IPS DF 6.9 (cell line): ENCODE measurements around the gene LAG3.

Experiments used
- DNase-seq: peaks from one replicate; pipeline ENCODE4 v3.0.0-alpha.2; 2013; ENCODE audit warnings: low read depth, low spot score
- H3K27ac ChIP-seq: one replicate; pipeline ENCODE4 v1.5.1; 2013; ENCODE audit warnings: low read length, control low read depth
- H3K27me3 ChIP-seq: 2 replicates; pipeline ENCODE4 v1.6.1; 2013; ENCODE audit warnings: mild to moderate bottlenecking, low read length; ENCODE audit not compliant: control insufficient read depth, insufficient read depth
- H3K36me3 ChIP-seq: 2 replicates; pipeline ENCODE4 v1.6.1; 2013; ENCODE audit warnings: low read length; ENCODE audit not compliant: control insufficient read depth, insufficient read depth
- H3K4me1 ChIP-seq: 2 replicates; pipeline ENCODE4 v1.6.1; 2013; ENCODE audit warnings: low read length; ENCODE audit not compliant: control insufficient read depth, insufficient read depth
- H3K4me3 ChIP-seq: 2 replicates; pipeline ENCODE4 v1.5.1; 2013; ENCODE audit warnings: mild to moderate bottlenecking, low read length
- H3K9me3 ChIP-seq: 2 replicates; pipeline ENCODE4 v1.6.1; 2013; ENCODE audit warnings: low read length, inconsistent platforms; ENCODE audit not compliant: control insufficient read depth, insufficient read depth
- WGBS: extraction: QIAGEN DNeasy Blood & Tissue Kit; methylation state at CpG from one replicate; pipeline ENCODE4 v1.1.7; 2013; ENCODE audit warnings: mixed read lengths, missing lambda C conversion rate; ENCODE audit not compliant: insufficient read length, insufficient coverage; 5-methylcytosine and 5-hydroxymethylcytosine counted together

LAG3 gene

DNA sequence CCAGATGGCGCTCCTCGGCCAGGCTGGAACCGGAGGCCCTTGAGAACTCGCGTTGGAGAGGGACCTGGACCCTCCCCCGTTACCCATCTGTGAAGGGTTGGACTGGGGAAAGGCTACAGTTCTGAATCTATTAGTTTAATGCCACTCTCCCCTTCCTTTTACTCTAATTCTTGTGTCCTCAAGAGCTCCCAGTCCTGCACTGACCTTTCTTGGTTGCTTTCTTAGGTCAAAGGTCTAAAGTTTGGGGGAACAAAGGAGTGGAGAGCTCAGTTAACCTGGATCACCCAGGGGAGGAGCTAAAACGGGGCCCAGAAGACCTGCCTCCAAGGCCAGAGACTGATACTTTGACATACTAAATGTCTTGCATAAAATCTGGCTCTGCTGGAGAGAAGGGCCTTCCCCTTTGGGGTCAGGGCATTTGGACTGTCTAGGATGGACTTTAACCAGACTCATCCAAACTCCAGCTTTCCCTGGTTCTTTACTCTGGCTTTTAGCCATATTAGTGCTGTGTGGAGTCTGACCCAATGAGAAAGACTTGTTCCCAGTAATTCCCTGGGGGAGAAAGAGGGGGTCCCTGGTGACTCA, 18.5 kb upstream of the LAG3 start:
- H3K27me3 ChIP-seq: no peaks in the 10 kb centered on the region
- H3K36me3 ChIP-seq: peaks cover 19% of the 10 kb centered on the region
- no peak overlapping the region for H3K27ac ChIP-seq
- H3K4me1 ChIP-seq: peaks cover 3% of the 10 kb centered on the region; the same call in 1 of the 2 replicates
- DNase-seq: no peak
- H3K4me3 ChIP-seq: no peak overlapping the region; the same call in 1 of the 2 replicates
- no CpG with 5 or more reads among the region's 7 CpGs for WGBS
- no peaks in the 10 kb centered on the region for H3K9me3 ChIP-seq

DNA sequence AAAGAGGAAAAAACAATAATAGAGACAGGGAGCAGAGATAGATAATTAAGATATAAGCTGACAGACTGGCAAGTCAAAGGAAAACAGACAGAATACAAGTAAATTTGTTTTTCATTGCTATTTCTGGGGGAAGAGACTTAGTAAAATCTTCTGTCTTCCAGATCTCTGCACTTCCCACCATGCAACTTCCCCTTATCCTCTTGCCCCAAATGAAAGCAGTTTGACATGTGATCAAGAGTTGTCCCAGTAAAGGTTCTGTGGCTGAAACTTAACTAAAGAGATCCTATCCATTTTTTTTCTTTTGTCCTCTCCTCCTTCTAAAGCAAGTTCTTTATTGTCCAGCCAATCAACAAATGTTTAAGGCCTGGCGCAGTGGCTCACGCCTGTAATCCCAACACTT, 17.9 kb upstream of the LAG3 start:
- DNase-seq: no peak

DNA sequence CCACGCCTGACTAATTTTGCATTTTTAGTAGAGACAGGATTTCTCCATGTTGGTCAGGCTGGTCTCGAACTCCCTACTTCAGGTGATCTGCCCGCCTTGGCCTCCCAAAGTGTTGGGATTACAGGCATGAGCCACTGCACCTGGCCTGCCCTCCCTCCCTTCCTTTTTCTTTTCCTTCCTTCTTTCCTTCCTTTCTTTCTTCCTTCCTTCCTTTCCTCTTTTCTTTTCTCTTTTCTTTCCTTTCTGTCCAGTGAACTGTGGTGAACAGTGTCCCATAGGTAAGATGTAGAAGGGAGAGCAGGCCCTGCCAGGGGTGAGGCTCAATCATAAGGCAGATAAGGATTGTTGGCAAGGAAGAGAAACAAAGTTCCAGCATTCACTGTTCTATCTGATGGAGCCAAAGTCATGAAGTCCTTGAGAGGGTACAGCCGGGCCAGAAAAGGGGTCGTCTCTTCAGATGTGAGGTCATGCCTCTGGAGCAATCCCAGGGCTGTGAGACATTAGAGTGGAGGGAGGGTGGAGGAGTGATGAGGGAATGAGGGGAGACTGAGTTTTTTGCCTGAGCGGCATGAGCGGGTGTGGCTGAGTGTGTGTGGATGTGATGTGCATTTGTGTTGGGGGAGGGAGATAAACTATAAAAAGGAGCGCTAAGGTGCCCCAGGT, 15.2 kb upstream of the LAG3 start:
- peaks cover 2% of the 10 kb centered on the region; the same call in 1 of the 2 replicates for H3K4me1 ChIP-seq
- no peak overlapping the region for H3K27ac ChIP-seq
- no peaks in the 10 kb centered on the region for H3K9me3 ChIP-seq
- H3K4me3 ChIP-seq: no peak overlapping the region
- DNase-seq: no peak
- no CpG with 5 or more reads among the region's 8 CpGs for WGBS
- H3K27me3 ChIP-seq: no peaks in the 10 kb centered on the region
- H3K36me3 ChIP-seq: no peaks in the 10 kb centered on the region

More for the DNA sequence above, 17.9 kb upstream of the LAG3 start:
- Histone ChIP-seq H3K4me3 (no peak overlapping the region), H3K36me3 (peaks cover 14% of the 10 kb centered on the region), H3K27me3 (no peaks in the 10 kb centered on the region), H3K27ac (no peak overlapping the region), H3K9me3 (no peaks in the 10 kb centered on the region), H3K4me1 (peaks cover 3% of the 10 kb centered on the region; the same call in 1 of the 2 replicates)
- no CpG with 5 or more reads among the region's 2 CpGs for WGBS

DNA sequence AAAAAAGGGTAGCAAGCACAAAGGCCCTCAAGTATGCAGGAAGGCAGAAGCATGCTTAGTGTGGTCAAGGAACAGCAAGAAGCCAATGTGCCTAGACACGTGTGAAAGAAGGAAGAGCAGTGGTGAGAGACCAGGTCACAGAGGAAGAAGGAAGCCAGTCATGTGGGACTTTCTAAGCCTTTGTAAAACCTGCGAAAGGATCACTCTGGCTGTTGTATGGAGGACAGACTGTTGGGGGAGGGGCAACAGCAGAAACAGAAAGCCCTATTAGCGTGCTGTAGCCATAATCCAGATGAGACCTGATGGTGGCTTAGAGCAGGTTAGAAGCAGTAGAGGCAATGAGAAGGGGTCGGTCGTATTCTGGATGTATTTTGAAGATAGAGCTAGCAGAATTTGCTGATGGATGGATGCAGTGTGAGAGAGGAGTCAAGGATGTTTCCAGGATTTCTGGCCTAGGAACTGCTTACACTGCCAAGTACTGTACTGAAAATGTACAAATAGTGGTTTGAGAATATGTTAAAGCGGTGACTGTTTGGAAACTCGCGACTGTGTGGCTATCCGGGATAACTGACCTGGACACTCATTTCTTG, 13.7 kb upstream of the LAG3 start:
- H3K9me3 ChIP-seq: no peaks in the 10 kb centered on the region
- H3K4me3 ChIP-seq: no peak overlapping the region
- WGBS: no CpG with 5 or more reads among the region's 9 CpGs
- peaks cover 4% of the 10 kb centered on the region; the same call in 1 of the 2 replicates for H3K4me1 ChIP-seq
- no peak for DNase-seq
- no peaks in the 10 kb centered on the region for H3K36me3 ChIP-seq
- no peaks in the 10 kb centered on the region for H3K27me3 ChIP-seq
- H3K27ac ChIP-seq: no peak overlapping the region

DNA sequence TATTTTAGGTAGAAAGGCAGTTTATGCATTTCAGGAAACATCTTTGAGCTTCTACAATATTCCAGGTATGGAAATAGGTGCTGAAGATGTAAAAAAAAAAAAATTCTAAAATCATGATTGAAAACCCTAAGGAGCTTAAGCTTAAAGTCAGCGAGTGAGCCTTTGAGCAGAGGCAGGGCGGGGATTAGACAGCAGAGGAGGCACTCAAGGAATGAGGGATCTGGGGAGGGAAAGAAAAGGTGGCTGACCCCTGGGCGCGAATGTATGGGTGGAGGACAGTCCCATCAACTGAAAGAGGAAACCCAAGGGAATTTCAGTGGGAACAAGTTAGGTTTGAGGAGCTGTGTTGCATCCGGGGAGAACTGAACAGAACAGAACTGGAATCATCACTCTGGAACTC, 12.6 kb upstream of the LAG3 start:
- no peaks in the 10 kb centered on the region for H3K27me3 ChIP-seq
- peaks cover 3% of the 10 kb centered on the region; the same call in 1 of the 2 replicates for H3K4me1 ChIP-seq
- H3K4me3 ChIP-seq: no peak overlapping the region
- WGBS: no CpG with 5 or more reads among the region's 5 CpGs
- no peaks in the 10 kb centered on the region for H3K9me3 ChIP-seq
- H3K36me3 ChIP-seq: no peaks in the 10 kb centered on the region
- no peak for DNase-seq
- no peak overlapping the region for H3K27ac ChIP-seq

DNA sequence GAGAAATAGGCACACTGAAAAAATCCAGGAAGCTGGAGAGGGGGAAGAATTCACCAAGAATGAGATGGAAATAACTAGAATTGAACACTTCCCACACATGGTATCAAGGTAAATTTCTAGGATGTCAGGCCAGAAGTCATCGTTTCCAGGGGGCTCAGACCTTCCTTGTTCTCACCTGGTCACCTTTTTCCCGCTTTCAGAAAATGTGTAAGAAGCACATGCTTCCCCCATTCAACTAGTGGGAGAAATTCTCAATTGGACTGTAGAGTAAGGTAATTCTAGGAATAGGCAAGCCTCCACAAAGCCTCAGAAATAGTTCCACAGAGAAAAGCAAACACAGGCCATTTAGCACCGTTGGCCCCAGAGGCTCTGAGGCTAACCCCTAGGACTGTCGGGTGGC, 8.9 kb upstream of the LAG3 start:
- Histone ChIP-seq H3K4me3 (no peak overlapping the region), H3K27me3 (no peaks in the 10 kb centered on the region), H3K9me3 (no peaks in the 10 kb centered on the region), H3K36me3 (no peaks in the 10 kb centered on the region), H3K27ac (no peak overlapping the region), H3K4me1 (peaks cover 5% of the 10 kb centered on the region)
- no peak for DNase-seq
- no CpG with 5 or more reads among the region's 4 CpGs for WGBS

DNA sequence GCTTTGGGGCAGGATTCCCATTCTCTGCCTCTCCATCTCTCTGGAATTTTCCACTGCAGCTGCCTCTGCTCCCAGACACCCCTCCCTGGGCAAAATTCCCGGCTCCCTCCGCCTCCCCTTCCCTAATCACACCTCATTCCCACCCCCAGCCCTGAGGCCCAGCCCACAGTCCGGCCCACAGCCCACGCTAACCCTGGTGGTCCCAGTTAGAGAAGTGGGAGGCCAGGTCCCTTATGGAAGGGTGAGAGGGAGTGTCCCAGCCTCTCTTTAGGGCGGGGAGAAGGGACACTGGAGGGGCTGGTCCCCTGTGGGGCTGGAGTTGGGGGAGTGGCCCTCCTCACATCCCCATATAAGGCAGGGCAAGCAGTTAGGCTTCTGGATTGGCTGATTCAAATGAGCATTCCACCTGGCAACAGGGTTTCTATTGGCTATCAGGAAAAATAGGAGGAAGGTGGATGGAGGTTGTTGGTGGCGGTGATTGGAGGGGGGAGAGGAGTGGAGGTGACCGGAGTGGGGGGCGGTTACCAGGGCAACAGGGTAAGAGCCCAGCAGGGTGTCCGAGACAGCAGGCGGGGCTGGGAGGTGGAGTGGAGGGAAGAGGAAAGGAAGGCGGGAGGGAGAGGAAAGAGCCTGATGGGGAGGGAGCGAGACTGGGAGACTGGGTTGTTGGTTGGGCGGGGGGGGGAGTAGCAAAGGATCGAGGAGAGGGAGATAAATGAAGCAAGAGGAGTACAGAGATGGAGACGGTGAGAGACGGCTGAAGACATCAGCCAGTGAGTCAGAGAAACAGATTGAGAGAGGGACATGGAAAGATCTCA, 8.1 kb upstream of the LAG3 start:
- Histone ChIP-seq H3K9me3 (no peaks in the 10 kb centered on the region), H3K27me3 (no peaks in the 10 kb centered on the region), H3K4me3 (no peak overlapping the region; the same call in 1 of the 2 replicates), H3K36me3 (no peaks in the 10 kb centered on the region), H3K4me1 (peaks cover 8% of the 10 kb centered on the region), H3K27ac (no peak overlapping the region)
- DNase-seq: peak; percentile 99
- WGBS: no CpG with 5 or more reads among the region's 16 CpGs

DNA sequence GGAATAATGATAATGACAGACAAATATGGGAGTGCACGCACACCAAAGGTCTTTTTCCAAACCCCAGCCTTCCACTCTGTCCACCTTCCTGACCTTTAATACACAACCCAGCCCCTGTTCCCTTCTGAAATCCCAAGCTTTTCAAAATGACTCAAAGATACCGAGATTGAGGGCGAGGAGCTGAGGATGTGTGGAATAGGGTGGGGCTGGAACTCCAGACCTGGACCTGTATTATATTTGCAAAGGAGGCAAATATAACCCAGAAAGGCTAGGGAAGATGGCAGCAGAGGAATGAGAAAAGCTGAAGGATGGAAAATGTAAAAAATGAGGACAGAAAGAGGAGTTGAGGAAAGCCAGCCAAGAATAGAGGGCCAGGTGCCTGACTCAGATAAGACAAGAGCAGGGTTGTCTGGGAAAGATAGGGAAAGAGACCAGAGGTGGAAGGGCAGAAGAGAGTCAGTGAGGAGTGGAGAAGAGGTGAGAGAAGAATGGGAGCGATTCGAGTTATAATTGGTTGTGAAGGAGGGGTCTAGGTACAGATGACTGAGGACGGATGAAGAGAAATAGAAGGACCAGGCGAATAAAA, 7.2 kb upstream of the LAG3 start:
- DNase-seq: no peak
- H3K4me1 ChIP-seq: peaks cover 14% of the 10 kb centered on the region
- no peaks in the 10 kb centered on the region for H3K9me3 ChIP-seq
- 100% methylated on average over 2 of the region's 7 CpGs for WGBS
- peaks cover 5% of the 10 kb centered on the region; the same call in 1 of the 2 replicates for H3K36me3 ChIP-seq
- peak overlapping the region; percentile 91; the same call in 1 of the 2 replicates for H3K4me3 ChIP-seq
- no peaks in the 10 kb centered on the region for H3K27me3 ChIP-seq
- H3K27ac ChIP-seq: no peak overlapping the region

DNA sequence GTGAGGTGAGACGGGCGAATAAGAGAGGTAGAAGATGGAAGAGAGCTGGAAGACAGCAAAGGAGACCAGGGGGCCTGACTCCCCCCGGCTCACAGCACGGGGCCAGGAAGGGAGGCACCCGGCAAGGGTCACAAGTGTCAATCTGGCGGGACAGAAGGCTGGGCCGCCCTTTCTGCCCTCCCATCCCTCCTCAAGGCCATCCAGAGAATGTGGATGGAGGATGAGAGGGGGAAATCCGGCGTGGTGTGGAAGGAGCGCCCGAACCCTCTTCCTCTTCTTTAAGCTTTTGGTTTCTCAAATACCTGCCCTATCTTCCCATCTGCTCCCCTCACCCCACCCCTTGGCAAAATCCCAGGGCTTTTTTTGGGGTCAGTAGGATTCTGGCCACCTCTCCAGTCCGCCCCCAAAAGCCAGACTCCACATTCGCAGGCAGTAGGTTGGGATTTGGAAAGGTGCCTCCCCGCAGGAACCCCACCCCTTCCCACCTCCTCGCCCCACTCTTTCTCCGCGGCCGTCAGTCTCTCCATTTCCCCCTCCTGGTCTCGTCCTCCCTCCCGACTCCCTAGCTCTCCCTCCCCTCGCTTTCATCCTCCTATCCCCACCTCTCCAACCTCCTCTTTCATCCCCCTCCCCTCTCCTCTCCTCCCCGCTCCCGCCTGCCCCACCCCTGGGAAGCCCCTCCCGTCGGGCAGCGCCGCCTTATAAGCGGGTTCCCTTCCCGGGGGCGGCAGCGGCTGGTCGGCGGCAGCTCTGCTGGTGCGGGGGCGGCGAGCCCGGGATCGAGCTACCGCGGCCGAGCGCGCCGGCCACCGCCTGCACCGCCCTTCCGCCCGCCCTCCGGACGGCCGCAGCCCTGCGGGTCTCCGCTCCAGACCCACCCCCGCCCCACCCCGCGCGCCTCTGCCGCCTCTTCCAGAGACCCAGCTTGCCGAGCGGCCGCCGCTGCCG, 6.4 kb upstream of the LAG3 start, which contains the start of gene PTMS:
Gene PTMS (plus strand): TSS at position 730 of the 948 bp plus-strand sequence. CDS start 343 bp downstream, outside the sequence.
- no peak for DNase-seq
- no CpG with 5 or more reads among the region's 63 CpGs for WGBS
- Histone ChIP-seq H3K4me3 (peak within 1 kb of the TSS; percentile 91), H3K4me1 (peaks cover 14% of the 10 kb centered on the region), H3K9me3 (no peaks in the 10 kb centered on the region), H3K36me3 (peaks cover 7% of the 10 kb centered on the region; the same call in 1 of the 2 replicates), H3K27ac (no peak within 1 kb of the TSS), H3K27me3 (no peaks in the 10 kb centered on the region)
